ENCODE data around the gene DGAT2L6. TPM values are rescaled to one million over a fixed set of nuclear protein-coding genes. Genes with fewer than 3 reads are reported as not detected.
A peak's percentile ranks its signal among the peaks of the same experiment; 100 is the strongest.

The DGAT2L6 gene
- total RNA-seq, 2 donors from 2014 or later: not detected

DNA sequence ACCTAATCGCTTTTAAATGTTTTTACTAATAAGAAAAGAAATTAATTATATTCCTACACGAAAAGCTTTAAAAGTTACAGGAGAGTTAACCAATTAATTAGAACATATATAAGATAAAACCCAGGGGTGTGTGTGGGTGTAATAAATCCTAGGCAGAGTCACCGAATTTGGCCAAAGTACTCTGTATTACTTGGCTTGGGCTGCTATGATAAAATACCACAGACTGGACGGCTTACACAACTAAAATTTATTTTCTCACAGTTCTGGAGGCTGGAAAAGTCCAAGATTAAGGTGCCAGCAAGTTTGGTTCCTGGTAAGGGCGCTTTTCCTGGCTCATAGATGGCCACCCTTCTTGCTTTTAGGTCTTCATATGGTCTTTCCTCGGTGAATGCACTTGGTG, 67.6 kb downstream of the DGAT2L6 start:
- ATAC-seq: no peak
- no peaks in the 10 kb centered on the region for H3K9me3 Mint-ChIP-seq
- H3K27ac Mint-ChIP-seq: no peak overlapping the region
- DNase-seq (ENCODE audit: low spot score in 2 of 2): no peak
- no peaks in the 10 kb centered on the region for H3K36me3 Mint-ChIP-seq

- Mint-ChIP-seq H3K36me3 (no peaks in the 10 kb centered on the region), H3K27ac (no peak overlapping the region), H3K9me3 (no peaks in the 10 kb centered on the region)
- DNase-seq (ENCODE audit: low spot score in 2 of 2) (no peak), ATAC-seq (no peak)
Observed at GRCh38 chrX:70247252-70247651, 70.0 kb downstream of the DGAT2L6 start.

DNA sequence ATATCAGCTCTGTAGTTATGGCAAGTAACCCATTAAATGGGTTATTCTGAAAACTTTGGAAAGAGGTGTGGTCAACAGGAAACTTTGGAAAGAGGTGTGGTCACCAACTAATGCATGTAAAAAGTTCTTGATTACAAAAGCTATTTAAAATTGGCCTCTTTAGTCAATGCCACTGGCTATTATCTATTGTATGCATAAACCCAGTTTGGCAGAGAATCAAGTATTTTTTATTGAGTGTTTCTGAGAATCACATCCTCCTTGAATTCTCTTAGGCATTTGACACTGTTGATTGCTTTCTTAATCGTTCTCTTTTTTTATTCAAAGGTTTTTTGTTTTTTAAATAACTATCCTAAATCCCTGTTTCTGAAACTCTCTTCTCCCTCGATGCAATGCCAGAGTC, 75.2 kb downstream of the DGAT2L6 start:
- Mint-ChIP-seq H3K27ac (peak overlapping the region in 1 of 2 donors; percentile 89), H3K36me3 (peaks cover 13 to 17% of the 10 kb centered on the region in 2 donors), H3K9me3 (peaks cover 6 to 13% of the 10 kb centered on the region in 2 donors)
- DNase-seq (ENCODE audit: low spot score in 2 of 2) (no peak), ATAC-seq (no peak)

DNA sequence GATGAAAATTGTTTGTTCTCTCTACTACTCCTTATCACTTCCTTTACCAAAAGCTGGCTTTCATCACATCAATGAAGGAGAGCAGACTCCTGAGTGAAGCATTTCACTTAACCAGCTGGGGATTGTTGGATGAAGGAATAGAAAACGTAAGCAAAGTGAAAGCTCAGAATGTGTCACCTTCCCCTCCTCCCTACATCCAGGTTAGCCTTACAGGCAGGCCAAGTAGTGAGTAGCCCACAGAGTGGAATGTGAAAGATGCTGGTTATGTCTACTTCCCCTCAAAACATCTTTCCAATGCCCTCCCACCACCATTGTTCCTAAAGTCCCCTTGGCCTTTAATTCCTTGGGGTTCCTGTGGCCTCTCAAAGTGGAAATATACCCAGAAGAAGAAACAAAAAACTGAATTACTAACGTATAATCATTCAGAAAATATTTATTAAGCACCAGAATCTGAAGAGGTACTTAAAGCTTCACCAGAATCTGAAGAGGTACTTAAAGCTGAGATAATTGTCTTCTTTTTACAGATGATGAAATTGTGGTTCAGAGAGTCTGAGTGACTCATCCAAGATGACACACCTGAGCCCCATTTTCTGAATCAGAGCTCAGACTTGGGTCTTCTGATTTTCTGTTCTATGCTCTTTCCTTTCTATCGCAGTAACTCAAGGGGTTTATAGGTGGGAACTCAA, 76.2 kb downstream of the DGAT2L6 start:
- ATAC-seq (peak; percentile 88 to 94), DNase-seq (ENCODE audit: low spot score in 2 of 2) (peak in 1 of 2 donors; percentile 3)
- peaks cover 13 to 17% of the 10 kb centered on the region in 2 donors for H3K36me3 Mint-ChIP-seq
- H3K9me3 Mint-ChIP-seq: peaks cover 6 to 13% of the 10 kb centered on the region in 2 donors
- H3K27ac Mint-ChIP-seq: peak overlapping the region; percentile 89 to 96

- DNase-seq (ENCODE audit: low spot score in 2 of 2): no peak
- peaks cover 13 to 22% of the 10 kb centered on the region in 2 donors for H3K36me3 Mint-ChIP-seq
- peaks cover 6 to 13% of the 10 kb centered on the region in 2 donors for H3K9me3 Mint-ChIP-seq
- H3K27ac Mint-ChIP-seq: peak overlapping the region; percentile 89 to 96
- ATAC-seq: peak; percentile 32 to 56
Observed at GRCh38 chrX:70254063-70254400, 76.7 kb downstream of the DGAT2L6 start.

- peak overlapping the region in 1 of 2 donors; percentile 89 for H3K27ac Mint-ChIP-seq
- DNase-seq (ENCODE audit: low spot score in 2 of 2) (no peak), ATAC-seq (no peak)
- peaks cover 13 to 24% of the 10 kb centered on the region in 2 donors for H3K36me3 Mint-ChIP-seq
- peaks cover 6 to 13% of the 10 kb centered on the region in 2 donors for H3K9me3 Mint-ChIP-seq
Observed at GRCh38 chrX:70254909-70255308, 77.6 kb downstream of the DGAT2L6 start.

Other genes starting within 250 kb of the DGAT2L6 start
- gene AWAT2, start 127.5 kb upstream of the DGAT2L6 start, total RNA-seq: under 1 TPM in 1 of 2 donors, not detected in 1; 0.30 TPM
- not detected for gene OTUD6A, start 115.0 kb upstream of the DGAT2L6 start, total RNA-seq
- gene IGBP1, start 44.0 kb upstream of the DGAT2L6 start, total RNA-seq: 10 to 100 TPM; 54.1 to 69.2 TPM
- gene AWAT1, start 57.2 kb downstream of the DGAT2L6 start, total RNA-seq: under 1 TPM in 1 of 2 donors, not detected in 1; 0.27 TPM
- gene P2RY4, start 82.7 kb downstream of the DGAT2L6 start, total RNA-seq: under 1 TPM; 0.14 to 0.31 TPM
- gene ARR3, start 90.9 kb downstream of the DGAT2L6 start, total RNA-seq: not detected
- gene RAB41, start 104.7 kb downstream of the DGAT2L6 start, total RNA-seq: not detected
- 10 to 100 TPM; 22.3 to 41.1 TPM for gene PDZD11, start 112.4 kb downstream of the DGAT2L6 start, total RNA-seq
- 10 to 100 TPM; 28.0 to 38.0 TPM for gene KIF4A, start 112.6 kb downstream of the DGAT2L6 start, total RNA-seq
- gene GDPD2, start 245.8 kb downstream of the DGAT2L6 start, total RNA-seq: under 1 TPM; 0.14 to 0.16 TPM